HG02763 (cell line): ENCODE results near the gene ADAMTS14.

Experiments used
- ATAC-seq: cut with Tn5 transposase; IDR thresholded peaks from one replicate; pipeline ENCODE4 v1.9.1; 2021; ENCODE audit warnings: mild to moderate bottlenecking, moderate library complexity; ENCODE audit not compliant: unreplicated experiment

Gene ADAMTS14

GRCh38 chr10:70779511-70780369 is 107.4 kb downstream of the ADAMTS14 start:
- ATAC-seq = no peak

- no peak for ATAC-seq
These were observed 108.1 kb downstream of the ADAMTS14 start for GRCh38 chr10:70780370-70780760.

GRCh38 chr10:70780772-70781171 is 108.5 kb downstream of the ADAMTS14 start:
- no peak for ATAC-seq

GRCh38 chr10:70781461-70782051 is 109.2 kb downstream of the ADAMTS14 start:
- no peak for ATAC-seq

- ATAC-seq = no peak
These were observed 109.9 kb downstream of the ADAMTS14 start for GRCh38 chr10:70782086-70782745.

GRCh38 chr10:70782746-70783680 is 110.7 kb downstream of the ADAMTS14 start:
- ATAC-seq = no peak

- no peak for ATAC-seq
These were observed 111.7 kb downstream of the ADAMTS14 start for GRCh38 chr10:70784016-70784415.

GRCh38 chr10:70784471-70784870 is 112.2 kb downstream of the ADAMTS14 start:
- no peak for ATAC-seq

- no peak for ATAC-seq
These were observed 112.9 kb downstream of the ADAMTS14 start, which contains the start of gene TBATA for GRCh38 chr10:70785190-70785589. Gene TBATA (minus strand): TSS chr10:70785377. CDS start chr10:70783379, 1,998 bp downstream.

- no peak for ATAC-seq
These were observed 114.6 kb downstream of the ADAMTS14 start for GRCh38 chr10:70786799-70787415.

- ATAC-seq = no peak
These were observed 119.2 kb downstream of the ADAMTS14 start for GRCh38 chr10:70791386-70792039.

GRCh38 chr10:70795613-70796012 is 123.3 kb downstream of the ADAMTS14 start:
- ATAC-seq = no peak

- no peak for ATAC-seq
These were observed 125.5 kb downstream of the ADAMTS14 start for GRCh38 chr10:70797840-70798239.

GRCh38 chr10:70799124-70799523 is 126.8 kb downstream of the ADAMTS14 start:
- ATAC-seq = no peak

- ATAC-seq = no peak
These were observed 129.5 kb downstream of the ADAMTS14 start for GRCh38 chr10:70801854-70802253.

- no peak for ATAC-seq
These were observed 131.6 kb downstream of the ADAMTS14 start for GRCh38 chr10:70803775-70804420.

GRCh38 chr10:70804421-70804808 is 132.1 kb downstream of the ADAMTS14 start:
- ATAC-seq = no peak

GRCh38 chr10:70805619-70806215 is 133.4 kb downstream of the ADAMTS14 start:
- ATAC-seq = no peak

GRCh38 chr10:70806841-70807240 is 134.5 kb downstream of the ADAMTS14 start:
- no peak for ATAC-seq
